Tibial nerve (tissue), 4 donors: ENCODE data around the gene CRHR2.

Experiments used
- EP300 ChIP-seq, 2 donors: sonication (generic); formaldehyde crosslinking; IDR thresholded peaks; one replicate each; pipeline ENCODE4 v1.6.1; 2017; ENCODE audit warnings: antibody characterized with exemption in 2 of 2, mild to moderate bottlenecking in 1 of 2
- POLR2A ChIP-seq, 2 donors: fragments of 450-650 bp; IDR thresholded peaks; one replicate each; pipeline ENCODE4 v1.6.1; 2017; ENCODE audit warnings: antibody characterized with exemption in 2 of 2, mild to moderate bottlenecking in 2 of 2, moderate library complexity in 2 of 2
- TF ChIP-seq, protein P1 (sequence below), 5 experiments: fragments of 200-600 bp in 3 of 5; fragments of 450-650 bp in 2 of 5; sonication (generic) in 3 of 5; IDR thresholded peaks; one replicate each; pipeline ENCODE4 v1.5.1; 2016 to 2019; ENCODE audit warnings: antibody characterized with exemption in 5 of 5, mild to moderate bottlenecking in 3 of 5, moderate library complexity in 2 of 5

DNA sequence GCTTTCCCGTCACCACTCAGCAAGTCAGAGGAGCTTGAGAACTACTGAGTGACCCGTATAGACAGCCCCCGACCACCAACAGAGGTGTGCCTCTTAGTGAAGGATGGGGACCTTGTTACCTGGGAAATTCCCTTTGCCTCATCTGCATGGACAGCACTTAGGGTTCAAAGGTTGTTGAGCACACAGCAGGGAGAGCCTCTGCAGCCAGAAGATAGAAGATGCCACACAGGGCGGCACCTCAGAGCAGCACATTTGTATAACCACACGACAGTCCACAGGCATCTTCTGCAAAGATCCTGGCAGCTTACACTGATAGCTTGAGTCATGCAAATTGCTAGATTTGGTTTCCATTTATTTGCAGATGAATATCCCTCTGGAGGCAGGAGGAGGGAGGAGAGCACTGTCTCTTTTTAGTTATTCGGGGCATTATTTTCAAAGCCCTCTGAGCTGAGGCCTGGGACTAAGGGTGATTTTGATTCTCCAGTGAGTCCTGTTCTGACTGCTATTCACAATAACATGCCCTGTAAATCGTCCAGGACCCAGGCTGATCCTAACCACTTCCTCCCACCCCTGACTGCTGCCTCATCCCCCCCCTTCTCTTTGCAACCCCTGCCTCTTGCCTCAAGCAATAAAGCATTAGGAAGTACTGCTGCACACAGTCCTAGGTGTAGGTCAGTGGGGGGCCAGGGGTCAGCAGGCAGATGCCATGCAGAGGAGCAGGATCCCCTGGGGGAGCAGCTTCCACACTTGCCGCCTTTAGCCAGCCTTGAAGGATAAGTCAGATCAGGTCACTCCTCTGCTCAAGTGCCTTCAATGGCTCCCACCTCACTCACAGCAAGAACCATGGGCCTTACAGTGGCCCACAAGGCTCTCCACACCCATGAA, 45.0 kb upstream of the CRHR2 start:
- TF ChIP-seq, protein P1, sequence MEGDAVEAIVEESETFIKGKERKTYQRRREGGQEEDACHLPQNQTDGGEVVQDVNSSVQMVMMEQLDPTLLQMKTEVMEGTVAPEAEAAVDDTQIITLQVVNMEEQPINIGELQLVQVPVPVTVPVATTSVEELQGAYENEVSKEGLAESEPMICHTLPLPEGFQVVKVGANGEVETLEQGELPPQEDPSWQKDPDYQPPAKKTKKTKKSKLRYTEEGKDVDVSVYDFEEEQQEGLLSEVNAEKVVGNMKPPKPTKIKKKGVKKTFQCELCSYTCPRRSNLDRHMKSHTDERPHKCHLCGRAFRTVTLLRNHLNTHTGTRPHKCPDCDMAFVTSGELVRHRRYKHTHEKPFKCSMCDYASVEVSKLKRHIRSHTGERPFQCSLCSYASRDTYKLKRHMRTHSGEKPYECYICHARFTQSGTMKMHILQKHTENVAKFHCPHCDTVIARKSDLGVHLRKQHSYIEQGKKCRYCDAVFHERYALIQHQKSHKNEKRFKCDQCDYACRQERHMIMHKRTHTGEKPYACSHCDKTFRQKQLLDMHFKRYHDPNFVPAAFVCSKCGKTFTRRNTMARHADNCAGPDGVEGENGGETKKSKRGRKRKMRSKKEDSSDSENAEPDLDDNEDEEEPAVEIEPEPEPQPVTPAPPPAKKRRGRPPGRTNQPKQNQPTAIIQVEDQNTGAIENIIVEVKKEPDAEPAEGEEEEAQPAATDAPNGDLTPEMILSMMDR (IDR thresholded peaks at IDR 0.05): no peak
- no peak for TF ChIP-seq POLR2A (IDR thresholded peaks at IDR 0.05)
- no peak for TF ChIP-seq EP300 (IDR thresholded peaks at IDR 0.05)
